Coronary artery (tissue), 2 donors: Measurements from ENCODE around the gene C2CD2.

Source experiments
- DNase-seq: peaks from one replicate; pipeline ENCODE4 v3.0.0-alpha.2; 2017; ENCODE audit warnings: low spot score
- H3K27ac ChIP-seq, 2 donors: fragments of 200-600 bp; sonication (generic); one replicate each; pipeline ENCODE4 v1.5.1; 2016 to 2019
- H3K4me3 ChIP-seq: fragments of 200-600 bp; sonication (generic); 2 replicates; pipeline ENCODE4 v1.5.1; 2016; ENCODE audit warnings: mild to moderate bottlenecking, moderate library complexity
- TF ChIP-seq, protein P1 (sequence below): fragments of 200-600 bp; sonication (generic); IDR thresholded peaks from one replicate; pipeline ENCODE4 v1.5.1; 2019; ENCODE audit warnings: antibody characterized with exemption

The C2CD2 gene

DNA sequence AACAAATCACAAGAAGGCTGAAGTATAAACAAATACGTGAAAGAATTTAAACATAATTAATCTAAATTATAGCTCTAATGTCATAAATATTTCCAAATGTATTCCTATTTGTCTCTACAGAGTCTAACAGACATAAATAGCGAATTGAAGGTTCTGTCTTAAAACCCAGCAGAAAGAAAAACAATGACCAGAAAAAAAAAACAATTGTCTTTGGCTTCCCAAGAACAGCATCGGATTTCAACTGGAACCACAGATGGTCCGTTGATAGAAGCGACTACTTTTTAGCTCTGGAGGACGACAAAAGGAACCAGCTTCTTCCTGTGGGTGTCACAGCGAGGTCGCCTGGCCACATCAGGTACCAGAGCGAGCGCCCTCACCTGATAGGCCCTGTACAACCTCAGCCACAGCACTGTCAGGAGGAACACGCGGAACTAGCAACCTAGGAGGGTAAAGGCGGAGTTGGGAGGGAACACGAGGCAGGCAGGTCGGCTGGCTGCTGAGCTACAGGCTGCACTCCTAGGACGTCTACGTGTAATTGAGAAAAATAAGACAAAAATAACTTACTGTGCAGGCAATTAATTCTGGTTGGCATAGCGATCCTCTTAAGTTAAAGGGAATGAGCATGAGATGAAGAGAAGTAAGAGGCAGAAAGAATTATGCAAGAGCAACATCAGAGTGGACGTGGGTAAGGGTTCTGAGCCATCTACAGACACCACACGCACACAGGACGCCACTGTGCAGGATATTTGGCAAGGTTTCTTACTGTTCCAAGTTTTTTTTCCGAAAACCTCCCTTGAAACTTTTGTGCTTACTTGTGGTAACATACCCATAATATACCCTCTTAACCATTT lies 58.0 kb downstream of the C2CD2 start:
- Histone ChIP-seq H3K4me3 (no peak overlapping the region), H3K27ac (no peak overlapping the region)
- TF ChIP-seq, protein P1, sequence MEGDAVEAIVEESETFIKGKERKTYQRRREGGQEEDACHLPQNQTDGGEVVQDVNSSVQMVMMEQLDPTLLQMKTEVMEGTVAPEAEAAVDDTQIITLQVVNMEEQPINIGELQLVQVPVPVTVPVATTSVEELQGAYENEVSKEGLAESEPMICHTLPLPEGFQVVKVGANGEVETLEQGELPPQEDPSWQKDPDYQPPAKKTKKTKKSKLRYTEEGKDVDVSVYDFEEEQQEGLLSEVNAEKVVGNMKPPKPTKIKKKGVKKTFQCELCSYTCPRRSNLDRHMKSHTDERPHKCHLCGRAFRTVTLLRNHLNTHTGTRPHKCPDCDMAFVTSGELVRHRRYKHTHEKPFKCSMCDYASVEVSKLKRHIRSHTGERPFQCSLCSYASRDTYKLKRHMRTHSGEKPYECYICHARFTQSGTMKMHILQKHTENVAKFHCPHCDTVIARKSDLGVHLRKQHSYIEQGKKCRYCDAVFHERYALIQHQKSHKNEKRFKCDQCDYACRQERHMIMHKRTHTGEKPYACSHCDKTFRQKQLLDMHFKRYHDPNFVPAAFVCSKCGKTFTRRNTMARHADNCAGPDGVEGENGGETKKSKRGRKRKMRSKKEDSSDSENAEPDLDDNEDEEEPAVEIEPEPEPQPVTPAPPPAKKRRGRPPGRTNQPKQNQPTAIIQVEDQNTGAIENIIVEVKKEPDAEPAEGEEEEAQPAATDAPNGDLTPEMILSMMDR, result no peak
- DNase-seq, result no peak

DNA sequence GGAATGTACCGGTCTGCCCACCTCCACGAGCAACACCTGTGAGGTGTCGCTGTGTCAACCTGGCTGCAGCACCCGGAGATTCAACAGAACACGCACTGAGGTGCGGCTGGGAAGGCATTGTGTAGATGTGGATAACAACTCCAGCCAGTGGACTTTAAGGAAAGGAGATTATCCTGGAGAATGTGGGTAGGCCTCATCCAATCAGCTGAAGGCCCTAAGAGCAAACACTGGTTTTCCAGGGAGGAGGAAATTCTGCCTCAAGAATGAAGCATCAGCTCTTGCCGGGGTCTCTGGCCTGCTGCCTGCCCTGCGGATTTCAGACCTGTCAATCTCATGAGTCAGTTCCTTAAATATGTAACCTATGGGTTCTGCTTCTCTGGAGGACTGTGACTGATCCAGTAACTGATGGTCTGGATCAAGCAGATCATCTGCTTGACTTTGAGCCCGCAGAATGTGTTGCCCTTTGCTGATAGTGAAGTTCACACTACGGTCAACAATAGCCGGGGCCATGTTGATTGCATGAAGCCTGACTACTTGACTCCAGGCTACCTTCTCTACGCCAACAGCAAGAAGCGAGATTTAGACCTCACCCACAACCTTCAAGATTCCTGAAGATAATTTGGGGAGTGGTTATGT lies 58.8 kb downstream of the C2CD2 start:
- H3K27ac ChIP-seq, result no peak overlapping the region
- no peak for DNase-seq
- no peak overlapping the region for H3K4me3 ChIP-seq
- TF ChIP-seq, protein P1, result no peak

DNA sequence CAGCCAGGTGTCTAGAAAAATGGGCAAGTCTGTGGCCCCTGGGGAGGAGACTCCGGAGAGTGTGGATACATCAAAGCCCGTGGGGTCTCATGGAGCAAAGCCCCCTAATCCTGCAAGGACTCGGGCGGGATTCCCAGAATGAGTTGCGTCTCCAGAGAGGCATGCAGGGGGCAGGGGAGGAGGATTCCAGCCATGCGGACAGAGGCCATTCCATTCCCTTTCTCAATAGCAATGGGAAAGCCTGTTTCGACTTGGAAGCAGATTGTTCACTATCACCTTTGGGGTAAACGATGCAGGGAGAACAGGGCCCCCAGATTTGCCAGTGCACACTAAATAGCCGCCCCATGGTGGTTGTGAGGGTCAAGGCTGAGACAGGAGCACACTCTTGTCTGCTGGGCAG lies 59.3 kb downstream of the C2CD2 start:
- Histone ChIP-seq H3K27ac (no peak overlapping the region), H3K4me3 (no peak overlapping the region)
- TF ChIP-seq, protein P1, result no peak
- no peak for DNase-seq

DNA sequence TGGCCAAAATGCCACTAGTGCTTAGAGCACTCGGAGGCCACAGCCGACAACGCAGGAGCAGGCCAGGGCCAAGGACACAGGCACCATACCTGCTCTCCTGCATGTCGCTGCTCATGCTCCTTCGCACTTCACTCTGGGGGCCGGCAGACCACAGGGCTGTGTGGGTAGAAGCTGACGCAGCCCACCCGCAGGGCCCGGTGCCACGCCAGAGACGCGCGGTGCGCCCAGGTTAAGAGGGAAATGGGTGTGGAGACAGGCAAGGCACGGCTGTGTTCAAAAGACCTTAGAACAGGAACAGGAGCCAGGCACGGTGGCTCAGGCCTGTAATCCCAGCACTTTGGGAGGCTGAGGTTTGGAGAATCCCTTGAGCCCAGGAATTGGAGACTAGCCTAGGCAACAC lies 61.1 kb downstream of the C2CD2 start:
- Histone ChIP-seq H3K4me3 (no peak overlapping the region), H3K27ac (no peak overlapping the region)
- no peak for DNase-seq
- TF ChIP-seq, protein P1, result no peak

DNA sequence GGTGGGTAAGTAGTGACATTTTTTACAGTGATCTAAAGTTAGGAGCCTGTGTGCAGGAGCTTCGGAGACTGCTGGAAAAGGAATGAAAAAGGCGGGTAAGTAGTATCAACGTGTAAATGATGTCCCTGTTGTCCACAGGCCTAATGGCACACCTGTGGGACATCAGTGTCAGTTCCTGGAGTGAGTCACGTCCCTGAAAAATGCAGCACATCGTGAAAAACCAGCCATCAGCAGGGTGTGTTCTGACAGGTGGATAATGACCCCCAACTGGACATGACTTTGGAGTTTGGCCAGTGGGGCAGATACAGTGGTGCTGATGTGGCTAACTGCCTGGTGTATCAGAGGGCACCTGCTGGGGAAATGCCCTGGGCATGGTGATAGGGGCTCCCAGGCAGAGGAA lies 62.7 kb downstream of the C2CD2 start:
- TF ChIP-seq, protein P1, result no peak
- DNase-seq, result no peak
- no peak overlapping the region for H3K27ac ChIP-seq
- no peak overlapping the region for H3K4me3 ChIP-seq

DNA sequence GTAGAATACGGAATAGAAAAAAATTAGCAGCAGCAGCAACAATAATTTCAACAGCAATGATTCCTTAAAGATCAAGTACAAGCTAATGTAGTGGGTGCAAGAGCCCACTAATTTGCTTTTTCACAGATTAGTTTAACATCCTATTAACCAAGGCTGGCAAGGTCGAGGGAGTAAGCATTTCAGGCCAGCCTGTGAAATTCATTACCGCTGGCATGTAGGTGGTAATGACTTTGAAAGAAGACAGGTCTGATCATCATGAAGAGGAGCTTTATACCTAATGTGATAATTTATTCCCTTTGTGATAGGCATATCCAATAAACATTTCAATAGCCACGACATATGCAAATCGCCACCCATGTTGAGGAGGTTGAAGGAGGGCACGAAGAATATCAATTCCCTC lies 63.5 kb downstream of the C2CD2 start:
- TF ChIP-seq, protein P1, result no peak
- no peak overlapping the region for H3K27ac ChIP-seq

More for the DNA sequence above, 63.5 kb downstream of the C2CD2 start:
- no peak for DNase-seq
- no peak overlapping the region for H3K4me3 ChIP-seq
